Gastroesophageal sphincter (tissue), 4 donors: ENCODE measurements around the gene RHOG. TPM values are rescaled to one million over a fixed set of nuclear protein-coding genes. Genes with fewer than 3 reads are reported as not detected.

Source experiments
- ATAC-seq: fragments of 150-250 bp; one replicate; pipeline ENCODE4 v1.9.1; 2016; ENCODE audit warnings: mild to moderate bottlenecking, moderate library complexity
- H3K27ac ChIP-seq, 4 donors: fragments of 200-600 bp; sonication (generic) in 3 of 4; 1 replicate in 3 of 4; 2 replicates in 1 of 4; pipeline ENCODE4 v1.5.1; 2016 to 2019
- H3K27me3 ChIP-seq: fragments of 200-600 bp; sonication (generic); one replicate; pipeline ENCODE4 v1.5.1; 2019
- H3K36me3 ChIP-seq, 2 donors: fragments of 200-600 bp; sonication (generic); one replicate each; pipeline ENCODE4 v1.5.1; 2019; ENCODE audit warnings: control low read depth in 1 of 2
- H3K4me1 ChIP-seq, 3 donors: fragments of 200-600 bp; sonication (generic); 1 replicate in 2 of 3; 2 replicates in 1 of 3; pipeline ENCODE4 v1.5.1; 2016 to 2019; ENCODE audit warnings: control low read depth in 2 of 3
- H3K4me3 ChIP-seq, 2 donors: fragments of 200-600 bp; sonication (generic); one replicate each; pipeline ENCODE4 v1.5.1; 2019; ENCODE audit warnings: mild to moderate bottlenecking in 1 of 2, moderate library complexity in 1 of 2
- H3K9me3 ChIP-seq, 3 donors: fragments of 200-600 bp; sonication (generic); one replicate each; pipeline ENCODE4 v1.5.1; 2017 to 2019; ENCODE audit warnings: control low read depth in 2 of 3
- EP300 ChIP-seq: sonication (generic); formaldehyde crosslinking; IDR thresholded peaks from one replicate; pipeline ENCODE4 v1.6.1; 2017; ENCODE audit warnings: antibody characterized with exemption, mild to moderate bottlenecking
- POLR2A ChIP-seq, 2 donors: fragments of 450-650 bp; IDR thresholded peaks; one replicate each; pipeline ENCODE4 v1.6.1; 2017; ENCODE audit warnings: antibody characterized with exemption in 2 of 2, mild to moderate bottlenecking in 2 of 2, moderate library complexity in 1 of 2
- POLR2AphosphoS5 ChIP-seq: sonication (generic); formaldehyde crosslinking; IDR thresholded peaks from one replicate; pipeline ENCODE4 v1.6.1; 2017; ENCODE audit warnings: antibody characterized with exemption
- WGBS, 2 donors: methylation state at CpG; one replicate each; pipeline ENCODE4 v1.1.5; 2018; ENCODE audit warnings: low coverage in 1 of 2; 5-methylcytosine and 5-hydroxymethylcytosine counted together
- total RNA-seq, 4 donors: library from RNA; depleted of rRNA; stranded (reverse); fragments of >200 nt; gene quantifications; one replicate each; pipeline ENCODE4 v1.1.0, GENCODE V29; 2016
- TF ChIP-seq, protein P1 (sequence below), 4 experiments: fragments of 200-600 bp in 2 of 4; fragments of 450-650 bp in 2 of 4; sonication (generic) in 1 of 4; IDR thresholded peaks; one replicate each; pipeline ENCODE4 v1.5.1; 2017 to 2019; ENCODE audit warnings: antibody characterized with exemption in 4 of 4, mild to moderate bottlenecking in 2 of 4, moderate library complexity in 2 of 4

RHOG gene
- total RNA-seq, 4 donors from 2014 or later = 31.9 to 67.4 (median 52.2) TPM

DNA sequence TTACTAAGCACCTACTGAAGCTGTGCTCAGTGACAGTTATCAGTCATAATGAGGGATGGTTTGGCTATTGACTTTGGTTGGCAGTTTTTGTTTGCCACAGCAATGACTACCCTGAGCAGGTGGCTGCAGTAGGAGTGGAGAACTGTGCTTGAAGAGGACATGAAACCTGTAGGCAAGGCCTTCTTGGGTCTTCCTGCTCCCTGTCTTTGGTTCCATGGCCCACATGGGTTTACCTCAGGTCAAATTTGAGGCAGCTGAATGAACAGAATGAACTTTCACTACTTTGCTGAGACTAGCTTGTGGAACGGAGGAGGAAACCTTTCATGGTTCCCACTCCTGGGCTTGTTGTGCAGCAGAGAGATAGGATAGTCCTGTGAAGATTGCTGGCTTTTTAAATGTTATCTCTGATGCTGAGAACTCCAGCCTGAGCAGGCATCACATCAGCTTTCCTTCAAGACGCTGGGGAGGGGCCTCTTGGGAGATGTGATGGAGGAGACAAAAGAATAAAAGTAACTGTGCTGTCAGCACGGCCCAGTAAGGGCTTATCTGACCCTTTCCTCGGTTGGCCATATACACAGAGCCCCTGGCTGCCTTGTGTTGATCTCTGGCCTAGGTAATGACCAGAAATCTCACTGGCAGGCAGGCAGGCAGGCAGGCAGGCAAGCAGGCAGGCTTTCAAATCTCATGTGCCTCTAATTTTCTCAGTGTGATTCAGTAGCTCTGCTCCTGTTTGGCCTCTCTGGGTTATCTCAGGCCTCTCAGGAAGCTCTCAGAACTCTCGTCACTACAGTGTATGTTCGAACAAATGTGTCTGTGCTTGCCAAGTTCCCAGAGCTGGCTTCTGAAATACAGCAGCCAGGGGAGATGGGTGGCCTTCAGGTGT is 26.7 kb upstream of the RHOG start:
- Histone ChIP-seq H3K4me1 (peaks cover 17 to 73% (median 37%) of the 10 kb centered on the region in 3 donors), H3K36me3 (no peaks in the 10 kb centered on the region), H3K27me3 (no peaks in the 10 kb centered on the region), H3K4me3 (no peak overlapping the region), H3K27ac (peak overlapping the region in 3 of 4 donors; percentile 50 to 64 (median 52)), H3K9me3 (no peaks in the 10 kb centered on the region)
- peak; percentile 60 for ATAC-seq
- 0 to 40% methylated on average over 1 of the region's 6 CpGs for WGBS, 2 donors
- TF ChIP-seq POLR2AphosphoS5 (no peak), POLR2A (IDR thresholded peaks at IDR 0.05) (no peak), EP300 (no peak)
- TF ChIP-seq, protein P1, sequence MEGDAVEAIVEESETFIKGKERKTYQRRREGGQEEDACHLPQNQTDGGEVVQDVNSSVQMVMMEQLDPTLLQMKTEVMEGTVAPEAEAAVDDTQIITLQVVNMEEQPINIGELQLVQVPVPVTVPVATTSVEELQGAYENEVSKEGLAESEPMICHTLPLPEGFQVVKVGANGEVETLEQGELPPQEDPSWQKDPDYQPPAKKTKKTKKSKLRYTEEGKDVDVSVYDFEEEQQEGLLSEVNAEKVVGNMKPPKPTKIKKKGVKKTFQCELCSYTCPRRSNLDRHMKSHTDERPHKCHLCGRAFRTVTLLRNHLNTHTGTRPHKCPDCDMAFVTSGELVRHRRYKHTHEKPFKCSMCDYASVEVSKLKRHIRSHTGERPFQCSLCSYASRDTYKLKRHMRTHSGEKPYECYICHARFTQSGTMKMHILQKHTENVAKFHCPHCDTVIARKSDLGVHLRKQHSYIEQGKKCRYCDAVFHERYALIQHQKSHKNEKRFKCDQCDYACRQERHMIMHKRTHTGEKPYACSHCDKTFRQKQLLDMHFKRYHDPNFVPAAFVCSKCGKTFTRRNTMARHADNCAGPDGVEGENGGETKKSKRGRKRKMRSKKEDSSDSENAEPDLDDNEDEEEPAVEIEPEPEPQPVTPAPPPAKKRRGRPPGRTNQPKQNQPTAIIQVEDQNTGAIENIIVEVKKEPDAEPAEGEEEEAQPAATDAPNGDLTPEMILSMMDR (IDR thresholded peaks at IDR 0.05) = no peak

GRCh38 chr11:3866836-3867208 is 26.1 kb upstream of the RHOG start:
- peaks cover 17 to 76% (median 37%) of the 10 kb centered on the region in 3 donors for H3K4me1 ChIP-seq
- TF ChIP-seq EP300 (no peak), POLR2A (IDR thresholded peaks at IDR 0.05) (no peak), POLR2AphosphoS5 (no peak)
- TF ChIP-seq, protein P1 (IDR thresholded peaks at IDR 0.05) = no peak
- H3K36me3 ChIP-seq = no peaks in the 10 kb centered on the region
- no peak for ATAC-seq
- H3K27ac ChIP-seq = peak overlapping the region in 3 of 4 donors; percentile 50 to 64 (median 52)
- no peak overlapping the region for H3K4me3 ChIP-seq
- H3K9me3 ChIP-seq = no peaks in the 10 kb centered on the region
- no peaks in the 10 kb centered on the region for H3K27me3 ChIP-seq

GRCh38 chr11:3866206-3866605 is 25.4 kb upstream of the RHOG start:
- Histone ChIP-seq H3K4me1 (peaks cover 17 to 76% (median 42%) of the 10 kb centered on the region in 3 donors), H3K9me3 (no peaks in the 10 kb centered on the region), H3K4me3 (no peak overlapping the region), H3K27me3 (no peaks in the 10 kb centered on the region), H3K27ac (peak overlapping the region in 2 of 4 donors; percentile 50 to 64), H3K36me3 (no peaks in the 10 kb centered on the region)
- ATAC-seq = peak; percentile 30
- TF ChIP-seq, protein P1 (IDR thresholded peaks at IDR 0.05) = no peak
- no peak for TF ChIP-seq POLR2A (IDR thresholded peaks at IDR 0.05)
- TF ChIP-seq POLR2AphosphoS5 = no peak
- TF ChIP-seq EP300 = no peak
- WGBS, 2 donors = 80 to 82% methylated on average over 5 of the region's 5 CpGs

DNA sequence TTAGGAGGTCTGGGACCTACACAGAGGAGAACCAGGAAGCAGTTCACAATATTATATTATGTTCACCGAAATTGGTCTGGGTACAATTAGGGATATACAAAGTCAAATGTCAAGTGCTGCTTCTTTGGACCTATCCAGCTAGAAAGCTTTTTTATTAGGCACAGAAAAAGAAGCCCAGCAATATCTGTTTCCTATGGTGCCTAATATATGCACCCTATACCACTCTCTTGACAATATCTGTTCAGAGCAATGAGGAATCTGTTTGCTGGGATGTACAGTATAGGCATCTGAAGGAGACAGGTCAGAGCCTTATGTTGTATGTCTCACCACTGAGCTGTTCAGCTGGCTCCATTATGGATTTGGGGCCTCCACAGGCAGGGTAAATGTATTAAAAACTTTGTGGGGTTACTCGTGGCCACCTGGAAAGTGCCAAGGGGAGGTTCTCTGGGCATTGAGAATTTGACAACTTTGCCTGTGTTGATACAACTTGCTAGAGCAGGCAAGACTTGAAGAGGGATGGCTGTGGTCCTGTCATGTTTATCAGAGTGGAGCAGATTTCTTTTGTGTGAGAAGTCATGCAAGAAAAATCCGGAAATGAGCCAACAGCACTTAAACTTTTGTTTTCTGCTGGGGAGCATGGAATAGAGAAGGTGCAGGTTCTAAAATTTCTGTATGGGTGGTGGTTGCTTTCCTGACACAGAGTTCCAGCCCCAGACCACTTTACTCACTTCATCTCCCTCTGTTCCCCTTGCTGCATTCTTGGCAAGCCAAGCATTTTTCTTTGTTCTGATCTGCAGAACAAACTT is 24.8 kb upstream of the RHOG start:
- H3K36me3 ChIP-seq = no peaks in the 10 kb centered on the region
- TF ChIP-seq EP300 (no peak), POLR2A (IDR thresholded peaks at IDR 0.05) (no peak), POLR2AphosphoS5 (no peak)
- TF ChIP-seq, protein P1 (IDR thresholded peaks at IDR 0.05) = no peak
- ATAC-seq = peak; percentile 24
- H3K4me1 ChIP-seq = peaks cover 17 to 79% (median 42%) of the 10 kb centered on the region in 3 donors
- 11 to 27% methylated on average over 2 to 3 of the region's 3 CpGs for WGBS, 2 donors
- H3K9me3 ChIP-seq = no peaks in the 10 kb centered on the region
- H3K4me3 ChIP-seq = no peak overlapping the region
- H3K27ac ChIP-seq = peak overlapping the region; percentile 35 to 64 (median 56)
- H3K27me3 ChIP-seq = no peaks in the 10 kb centered on the region
